ENCODE data around the gene INPP4A.
A peak's percentile ranks its signal among the peaks of the same experiment; 100 is the strongest.

INPP4A gene

GRCh38 chr2:98604547-98604946 is 159.9 kb downstream of the INPP4A start:
- DNase-seq: no peak

GRCh38 chr2:98605076-98605475 is 160.4 kb downstream of the INPP4A start:
- no peak for DNase-seq

- no peak for DNase-seq
Observed at GRCh38 chr2:98606431-98606830, 161.8 kb downstream of the INPP4A start.

GRCh38 chr2:98607104-98607503 is 162.4 kb downstream of the INPP4A start:
- no peak for DNase-seq

- no peak for DNase-seq
Observed at GRCh38 chr2:98607741-98608115, 163.1 kb downstream of the INPP4A start.

GRCh38 chr2:98608116-98608961 is 163.7 kb downstream of the INPP4A start, which contains the start of the genes COA5 and UNC50:
Gene COA5, minus strand, starts transcription at chr2:98608512. Its CDS starts 107 bp downstream, at chr2:98608405.
Gene UNC50, plus strand, starts transcription at chr2:98608589. Its CDS starts 1,171 bp downstream, at chr2:98609760.
- DNase-seq: peak; percentile 90

- no peak for DNase-seq
Observed at GRCh38 chr2:98608962-98609604, 164.4 kb downstream of the INPP4A start.

GRCh38 chr2:98614024-98614739 is 169.5 kb downstream of the INPP4A start:
- DNase-seq: no peak

- DNase-seq: no peak
Observed at GRCh38 chr2:98615481-98615880, 170.8 kb downstream of the INPP4A start.

- DNase-seq: no peak
Observed at GRCh38 chr2:98617149-98617548, 172.5 kb downstream of the INPP4A start.

GRCh38 chr2:98623657-98624056 is 179.0 kb downstream of the INPP4A start:
- no peak for DNase-seq

- DNase-seq: no peak
Observed at GRCh38 chr2:98632351-98632750, 187.7 kb downstream of the INPP4A start.

- DNase-seq: peak; percentile 52
Observed at GRCh38 chr2:98634406-98635092, 189.9 kb downstream of the INPP4A start.

GRCh38 chr2:98637401-98638147 is 192.9 kb downstream of the INPP4A start:
- peak; percentile 39 for DNase-seq

GRCh38 chr2:98643496-98644100 is 198.9 kb downstream of the INPP4A start:
- no peak for DNase-seq

Measured in activated CD4-positive, alpha-beta T cell treated with anti-CD3 and anti-CD28 coated beads, Interleukin-2, amount 50 U/mL, for 1 hour (primary cell).